ENCODE results near the gene GDF2. TPM values are rescaled to one million over a fixed set of nuclear protein-coding genes. Genes with fewer than 3 reads are reported as not detected.

GDF2 gene
- total RNA-seq, 1 donor from 2014 or later: not detected

- intact Hi-C loops (cut with micrococcal nuclease): no loop called here
Measured at GRCh38 chr10:47349941-47350371, 27.7 kb downstream of the GDF2 start.

DNA sequence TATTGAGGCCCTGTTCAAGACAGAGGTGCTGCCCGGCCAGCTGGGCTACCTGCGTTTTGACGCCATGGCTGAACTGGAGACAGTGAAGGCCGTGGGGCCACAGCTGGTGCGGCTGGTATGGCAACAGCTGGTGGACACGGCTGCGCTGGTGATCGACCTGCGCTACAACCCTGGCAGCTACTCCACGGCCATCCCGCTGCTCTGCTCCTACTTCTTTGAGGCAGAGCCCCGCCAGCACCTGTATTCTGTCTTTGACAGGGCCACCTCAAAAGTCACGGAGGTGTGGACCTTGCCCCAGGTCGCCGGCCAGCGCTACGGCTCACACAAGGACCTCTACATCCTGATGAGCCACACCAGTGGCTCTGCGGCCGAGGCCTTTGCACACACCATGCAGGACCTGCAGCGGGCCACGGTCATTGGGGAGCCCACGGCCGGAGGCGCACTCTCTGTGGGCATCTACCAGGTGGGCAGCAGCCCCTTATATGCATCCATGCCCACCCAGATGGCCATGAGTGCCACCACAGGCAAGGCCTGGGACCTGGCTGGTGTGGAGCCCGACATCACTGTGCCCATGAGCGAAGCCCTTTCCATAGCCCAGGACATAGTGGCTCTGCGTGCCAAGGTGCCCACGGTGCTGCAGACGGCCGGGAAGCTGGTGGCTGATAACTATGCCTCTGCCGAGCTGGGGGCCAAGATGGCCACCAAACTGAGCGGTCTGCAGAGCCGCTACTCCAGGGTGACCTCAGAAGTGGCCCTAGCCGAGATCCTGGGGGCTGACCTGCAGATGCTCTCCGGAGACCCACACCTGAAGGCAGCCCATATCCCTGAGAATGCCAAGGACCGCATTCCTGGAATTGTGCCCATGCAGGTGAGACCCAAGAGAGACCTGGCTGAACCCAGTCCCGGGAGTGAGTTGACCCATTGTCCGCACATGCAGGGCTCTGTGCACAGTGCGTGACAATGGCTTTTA, 28.7 kb downstream of the GDF2 start:
- intact Hi-C loops (cut with micrococcal nuclease): no loop called here

DNA sequence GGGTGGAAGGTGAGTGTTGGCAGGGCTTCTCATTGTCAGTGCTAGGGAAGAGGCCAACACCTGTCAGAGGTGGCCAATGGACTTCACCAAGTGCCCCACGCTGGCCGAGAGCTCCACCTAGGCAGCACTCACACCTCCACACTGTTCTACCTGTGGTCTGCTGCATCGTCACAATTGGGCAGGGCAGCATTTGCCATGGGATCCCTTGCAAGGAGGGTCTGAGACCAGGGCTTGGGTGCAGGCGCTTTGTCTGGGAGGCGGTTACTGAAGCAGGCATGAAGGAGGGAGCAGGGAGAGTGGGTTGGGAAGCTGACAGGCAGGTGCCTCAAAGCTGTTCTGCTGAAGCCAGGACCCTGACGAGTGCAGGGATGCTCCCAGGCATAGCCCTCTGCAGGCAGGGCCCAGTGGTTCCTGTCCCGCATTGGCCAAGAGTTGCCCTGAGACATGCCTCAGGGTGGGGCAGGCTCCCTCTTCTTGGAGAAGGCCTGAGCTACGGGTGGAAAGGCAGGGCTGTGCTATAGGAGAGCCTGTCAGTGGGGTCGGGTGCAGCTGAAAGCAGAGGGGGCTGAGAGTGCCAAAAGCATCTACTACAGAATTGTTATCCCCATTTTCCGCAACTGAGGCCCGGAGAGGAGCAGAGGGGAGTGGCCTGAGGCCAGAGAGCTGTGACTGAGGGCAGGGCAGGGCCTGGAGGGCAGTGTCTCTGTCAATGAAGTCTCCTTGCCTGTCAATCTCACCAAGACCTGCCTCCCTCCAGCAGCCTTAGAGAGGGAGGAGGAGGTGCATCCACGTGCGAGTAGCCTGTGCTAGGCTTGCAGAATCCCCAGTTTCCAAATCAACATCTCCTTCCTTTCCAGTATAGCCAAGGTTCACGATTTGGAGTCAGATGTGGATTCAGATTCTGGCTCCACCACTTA, 29.9 kb downstream of the GDF2 start:
- intact Hi-C loops (cut with micrococcal nuclease): no loop called here

- intact Hi-C loops (cut with micrococcal nuclease): no loop called here
Measured at GRCh38 chr10:47353351-47353750, 31.1 kb downstream of the GDF2 start.

- intact Hi-C loops (cut with micrococcal nuclease): no loop called here
Measured at GRCh38 chr10:47354165-47354564, 31.9 kb downstream of the GDF2 start.

GRCh38 chr10:47354900-47355299, 32.6 kb downstream of the GDF2 start:
- intact Hi-C loops (cut with micrococcal nuclease): no loop called here

- intact Hi-C loops (cut with micrococcal nuclease): no loop called here
Measured at GRCh38 chr10:47356708-47357107, 34.5 kb downstream of the GDF2 start.

- intact Hi-C loops (cut with micrococcal nuclease): no loop called here
Measured at GRCh38 chr10:47357131-47357582, 34.9 kb downstream of the GDF2 start.

DNA sequence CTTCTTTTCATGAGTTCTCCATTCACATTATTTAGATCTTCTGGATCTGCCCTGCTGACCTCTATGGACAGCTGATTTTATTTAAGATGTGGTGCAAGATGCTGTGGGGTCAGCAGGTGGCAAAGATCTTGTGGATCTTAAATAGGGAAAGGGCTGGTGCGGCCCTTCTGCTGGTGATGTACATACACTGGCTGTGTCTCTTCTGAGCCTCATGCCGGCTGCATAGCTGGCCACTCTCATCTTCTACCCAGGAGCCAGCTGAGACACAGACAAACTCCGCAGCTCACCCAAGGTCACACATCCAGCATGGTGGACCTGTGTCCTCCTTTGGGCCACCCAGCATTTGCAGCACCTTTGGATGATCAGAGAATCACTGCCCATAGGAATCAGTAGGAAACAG, 35.7 kb downstream of the GDF2 start:
- intact Hi-C loops (cut with micrococcal nuclease): no loop called here

GRCh38 chr10:47358457-47358856, 36.2 kb downstream of the GDF2 start:
- intact Hi-C loops (cut with micrococcal nuclease): no loop called here

- intact Hi-C loops (cut with micrococcal nuclease): no loop called here
Measured at GRCh38 chr10:47359101-47359500, 36.8 kb downstream of the GDF2 start.

DNA sequence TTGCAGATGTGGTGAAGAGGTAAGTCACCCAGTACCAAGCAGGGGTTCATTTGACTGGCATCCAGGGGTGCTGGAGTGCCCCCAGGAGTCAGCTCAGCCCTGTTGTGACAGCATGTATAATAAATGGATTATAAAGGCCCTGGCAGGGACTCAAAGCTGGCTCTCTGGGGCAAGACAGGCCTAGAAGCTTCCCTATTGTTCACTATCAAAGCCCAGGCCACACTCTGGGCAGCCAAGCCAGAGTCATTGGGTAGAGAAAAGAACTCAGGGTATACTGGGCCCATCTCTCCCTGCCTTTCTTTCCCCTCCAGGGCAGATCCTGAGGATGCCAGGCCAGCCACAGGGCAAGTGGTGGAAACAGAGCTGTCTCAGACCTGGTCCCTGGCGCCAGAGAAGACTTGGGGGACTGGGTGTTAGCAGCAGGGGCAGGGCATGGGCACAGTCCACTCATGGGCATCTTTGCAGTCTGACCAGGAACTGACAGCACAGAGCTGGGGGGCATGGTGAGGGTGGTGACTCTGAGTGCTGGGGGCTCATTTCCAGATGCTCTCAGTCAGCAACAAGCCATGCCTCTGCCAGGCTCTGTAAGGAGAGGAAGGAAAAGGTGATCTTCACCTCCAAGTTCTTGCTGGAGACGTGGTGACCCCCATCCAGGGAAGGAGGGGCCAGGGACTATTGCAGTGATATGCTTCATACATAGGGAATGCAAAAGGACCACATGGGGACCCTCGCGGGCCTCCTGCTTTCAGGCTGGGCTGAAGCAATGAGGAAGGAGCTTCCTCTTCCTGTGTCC, 37.6 kb downstream of the GDF2 start:
- intact Hi-C loops (cut with micrococcal nuclease): no loop called here

- intact Hi-C loops (cut with micrococcal nuclease): no loop called here
Measured at GRCh38 chr10:47360419-47361040, 38.3 kb downstream of the GDF2 start.

DNA sequence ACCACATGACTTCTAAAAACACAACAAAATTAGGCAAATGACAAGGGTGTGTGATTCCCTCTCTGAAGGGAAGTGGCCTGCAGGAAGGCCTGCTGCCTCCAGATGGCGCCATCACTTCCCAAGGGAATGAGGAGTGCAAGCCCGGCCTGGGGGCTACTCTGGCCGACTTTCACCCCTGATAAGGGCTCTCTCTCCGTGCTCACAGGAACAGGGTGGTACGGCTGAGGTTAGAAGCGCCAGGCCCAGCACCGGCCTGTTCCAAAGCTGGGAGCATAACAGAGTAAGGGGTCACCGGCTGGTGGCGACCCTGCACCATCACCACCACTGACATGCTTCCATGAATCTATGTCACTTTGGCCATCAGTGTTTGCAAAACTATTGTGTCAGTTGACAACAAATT, 39.0 kb downstream of the GDF2 start:
- intact Hi-C loops (cut with micrococcal nuclease): no loop called here

DNA sequence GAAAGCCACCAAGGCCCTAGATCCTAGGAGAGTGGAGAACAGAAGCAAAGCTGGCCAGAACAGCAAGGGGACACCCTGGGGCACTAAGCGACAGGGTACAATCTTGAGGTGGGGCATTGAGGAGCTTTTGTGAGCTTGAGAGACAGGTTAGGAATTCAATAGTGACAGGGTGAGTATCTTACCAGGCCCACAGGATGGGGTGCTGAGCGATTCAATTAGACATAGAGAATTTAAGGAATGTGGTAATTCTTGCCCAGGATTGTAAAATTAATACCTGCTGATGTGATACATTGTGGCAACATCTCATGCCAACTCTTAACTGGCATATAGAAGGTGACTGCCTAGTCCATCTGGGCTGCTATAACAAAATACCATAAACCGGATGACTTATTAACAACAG, 39.9 kb downstream of the GDF2 start:
- intact Hi-C loops (cut with micrococcal nuclease): no loop called here

DNA sequence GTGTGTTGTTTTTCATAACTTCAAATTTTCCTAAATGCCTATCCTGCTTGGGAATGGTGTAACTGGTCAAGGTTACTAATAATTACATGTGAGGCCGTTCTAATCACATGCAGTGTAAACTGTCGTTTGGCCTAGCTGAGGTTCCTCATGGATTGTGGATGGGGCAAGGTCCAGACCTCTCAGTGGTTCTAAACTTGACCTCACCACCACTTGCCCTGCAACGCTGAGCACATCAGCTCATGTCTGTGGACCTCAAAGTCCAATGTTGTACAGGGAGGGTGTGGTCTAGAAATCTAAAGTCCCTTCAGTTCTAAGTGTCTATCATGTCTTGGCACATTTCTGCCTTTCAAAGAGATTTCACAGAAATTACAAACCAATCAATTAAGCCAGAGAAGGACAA, 41.5 kb downstream of the GDF2 start:
- intact Hi-C loops (cut with micrococcal nuclease): no loop called here

DNA sequence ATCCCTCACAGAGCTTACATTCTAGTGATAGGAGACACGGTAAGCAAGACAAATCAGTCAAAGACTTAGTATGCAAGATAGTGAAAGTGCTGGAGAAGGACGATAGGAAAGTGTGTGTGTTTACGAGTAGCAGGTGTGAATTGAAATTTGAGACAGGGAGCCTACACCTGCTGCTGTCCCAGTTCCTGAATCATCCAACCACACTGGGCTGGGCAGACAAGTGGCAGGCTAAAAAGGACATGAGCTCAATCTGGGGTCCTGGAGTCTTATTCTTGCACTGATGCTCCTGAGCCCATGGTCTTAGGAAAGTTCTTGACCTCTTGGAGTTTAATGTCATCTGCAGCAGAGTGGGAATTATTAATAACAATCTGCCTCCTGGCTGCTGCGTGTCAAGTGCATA, 42.1 kb downstream of the GDF2 start:
- intact Hi-C loops (cut with micrococcal nuclease): no loop called here

DNA sequence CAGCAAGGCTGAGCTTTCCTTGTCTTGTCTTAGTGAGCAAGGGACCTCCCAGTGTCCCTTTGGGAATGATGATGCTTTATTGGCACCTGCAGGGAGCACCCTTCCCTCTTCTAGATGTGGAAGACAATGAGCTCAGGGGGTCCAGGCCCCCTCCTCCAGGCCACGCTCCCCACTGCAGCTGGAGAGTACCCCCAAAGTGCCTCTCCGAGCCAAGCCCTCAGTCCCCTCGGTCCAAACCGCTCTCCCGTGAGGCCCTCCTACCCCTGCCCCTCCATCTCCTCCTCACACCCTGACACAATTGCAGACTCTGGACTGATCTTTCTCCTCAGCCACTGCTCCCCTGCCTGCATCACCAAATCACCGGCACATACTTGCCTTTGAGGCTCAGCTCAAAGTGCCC, 42.7 kb downstream of the GDF2 start:
- intact Hi-C loops (cut with micrococcal nuclease): no loop called here

DNA sequence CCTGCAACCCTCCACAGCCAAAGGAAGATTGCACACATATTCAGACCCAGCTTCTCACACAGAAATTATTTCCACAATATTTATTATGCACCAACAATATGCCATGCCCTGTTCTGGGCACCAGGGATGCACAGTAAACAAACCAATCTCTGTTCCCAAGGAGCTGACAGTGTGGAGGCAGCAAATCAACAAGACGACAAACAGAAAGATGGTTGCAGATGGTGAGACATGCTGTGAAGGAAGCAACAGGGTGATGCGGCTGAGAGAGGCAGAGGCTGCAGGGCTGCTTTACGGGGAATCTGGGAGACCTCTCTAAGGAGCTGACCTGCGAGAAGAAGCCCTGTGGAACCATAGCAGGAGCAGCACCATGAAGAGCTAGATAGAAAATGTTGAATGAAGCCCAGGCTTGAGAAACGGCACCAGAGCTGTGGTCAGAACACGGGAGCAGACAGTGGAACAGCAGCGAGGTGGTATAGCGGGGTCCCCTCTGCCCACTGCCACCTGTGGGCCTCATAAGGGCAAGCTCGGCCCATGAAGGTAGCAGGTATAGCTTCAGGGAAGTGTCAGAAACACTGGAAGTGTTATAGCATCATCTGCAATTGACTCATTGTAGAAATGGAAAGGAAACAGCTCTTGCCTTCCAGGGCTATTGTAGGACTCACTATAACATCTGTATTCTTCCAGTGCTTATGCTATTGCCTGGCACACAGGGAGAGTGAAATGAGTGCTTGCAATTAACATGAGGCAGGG, 43.4 kb downstream of the GDF2 start:
- intact Hi-C loops (cut with micrococcal nuclease): no loop called here

GRCh38 chr10:47366181-47366631, 44.0 kb downstream of the GDF2 start:
- intact Hi-C loops (cut with micrococcal nuclease): no loop called here

Measured in T-helper 2 cell treated with Interferon-gamma antibody and Interleukin-4, amounts not matched to agents 100 ng/mL and 5 ng/mL, for 36 hours (primary cell).